Activated T-cell treated with anti-CD3 and anti-CD28 coated beads for 1 hour (primary cell): Measurements from ENCODE around the gene PTPRO.

Source experiments
- DNase-seq: peaks from one replicate; pipeline ENCODE4 v3.0.0-alpha.2; 2020; ENCODE audit warnings: low read depth

Gene PTPRO

DNA sequence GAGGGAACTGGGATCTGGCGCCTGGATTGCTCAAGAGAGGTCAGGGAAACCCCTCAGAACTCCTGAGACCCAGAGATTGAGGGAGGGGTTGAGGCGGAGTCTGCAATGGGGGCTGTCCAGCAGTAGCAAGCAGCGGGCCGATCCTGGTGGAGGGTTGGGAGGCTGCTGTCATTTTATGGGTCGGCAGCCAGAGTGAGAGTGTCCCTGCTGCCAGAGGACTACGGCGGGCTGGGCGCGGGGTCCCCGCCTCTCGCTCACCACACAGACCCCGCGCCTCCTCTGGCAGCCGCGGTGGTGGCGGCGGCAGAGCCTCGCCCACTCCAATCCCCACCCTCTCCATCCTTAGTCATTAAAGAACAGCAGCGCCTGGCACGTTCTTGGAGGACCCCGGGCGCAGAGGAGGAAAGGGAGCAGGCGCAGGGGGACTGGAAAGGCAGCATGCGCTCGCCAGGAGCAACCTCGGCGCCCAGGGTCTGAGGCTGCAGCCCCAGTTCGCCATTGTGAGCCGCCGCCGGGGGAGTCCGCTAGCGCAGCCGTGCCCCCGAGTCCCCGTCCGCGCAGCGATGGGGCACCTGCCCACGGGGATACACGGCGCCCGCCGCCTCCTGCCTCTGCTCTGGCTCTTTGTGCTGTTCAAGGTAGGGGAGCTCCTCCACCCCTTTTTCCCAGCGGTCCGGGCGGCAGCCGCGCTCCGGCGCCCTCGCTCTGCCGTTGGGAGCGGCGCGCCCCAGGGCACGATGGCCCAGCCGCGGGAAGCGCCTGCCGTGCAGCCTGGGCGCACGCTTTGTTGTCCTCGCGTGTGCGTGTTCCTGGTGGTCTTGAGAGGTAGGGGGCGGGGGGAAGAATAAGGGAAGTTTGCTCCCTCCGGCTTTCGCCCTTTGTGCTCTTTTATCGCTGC, at the start of gene PTPRO:
TSS of gene PTPRO (plus strand) at position 345 of the 898 bp plus-strand sequence.
- DNase-seq, result no peak

DNA sequence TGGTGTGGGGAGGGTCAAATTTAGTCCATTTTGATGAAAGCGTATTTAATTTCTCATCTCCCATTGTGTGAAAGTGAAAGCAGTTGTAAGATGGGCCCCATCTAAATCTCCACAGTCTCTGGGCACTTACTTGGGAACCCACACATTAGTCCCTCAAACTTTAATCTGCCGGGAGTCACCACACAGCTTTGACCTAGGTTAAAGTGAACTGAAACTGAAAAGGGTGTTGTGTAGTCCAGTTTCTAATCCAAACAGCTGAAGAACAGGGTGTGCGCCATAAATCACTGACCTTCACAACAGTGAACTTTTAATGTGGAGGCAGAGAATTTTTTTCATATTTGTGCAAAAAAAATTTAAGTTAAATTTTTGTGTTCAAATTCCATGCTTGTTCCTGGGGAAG, 48.4 kb upstream of the PTPRO start:
- no peak for DNase-seq

DNA sequence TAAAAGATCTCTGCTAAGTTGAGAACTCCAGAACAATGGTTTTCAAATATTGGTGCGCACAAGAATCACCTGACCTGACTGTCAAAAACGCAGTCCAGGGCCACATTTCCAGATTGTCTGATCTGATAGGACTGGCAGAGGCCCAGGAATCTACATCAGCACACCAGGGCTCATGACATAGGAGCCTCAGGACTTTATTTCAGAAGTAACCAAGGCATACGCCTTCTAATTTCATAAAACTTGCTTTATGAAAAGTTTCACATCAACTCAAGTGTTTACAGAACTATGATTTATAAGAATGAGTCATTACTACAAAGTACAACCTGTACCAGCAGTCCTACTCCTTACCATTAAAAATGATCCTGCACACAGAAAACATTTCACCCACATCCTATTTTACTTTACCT, 47.7 kb upstream of the PTPRO start:
- DNase-seq, result no peak

DNA sequence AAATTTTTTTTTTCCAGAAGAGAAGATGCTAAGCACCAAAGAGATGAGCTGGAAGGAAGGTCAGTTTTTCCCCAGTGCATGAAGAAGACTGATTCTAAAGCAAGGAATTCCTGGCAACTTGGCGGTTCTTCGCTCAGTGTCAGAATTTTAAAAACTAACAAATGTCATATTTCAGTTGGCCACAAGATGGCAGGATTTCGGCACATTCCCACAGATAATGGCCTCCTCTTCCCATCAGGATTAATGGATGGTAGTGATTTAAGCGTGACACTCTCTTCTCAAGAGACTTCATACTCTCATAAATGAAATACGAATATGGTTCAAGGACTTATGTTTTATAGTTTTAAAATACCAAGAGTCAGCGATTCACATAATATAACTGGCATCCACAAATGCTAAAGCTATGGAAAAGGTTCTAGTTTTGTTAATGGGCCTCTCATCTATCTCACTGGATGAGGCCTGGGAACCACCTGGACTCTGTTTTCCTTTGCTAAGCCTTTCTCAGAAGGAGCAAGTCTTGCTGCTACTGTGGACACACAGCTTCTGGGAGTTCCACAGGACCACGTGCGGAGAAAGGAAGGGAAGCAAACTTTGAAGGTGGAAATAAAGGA, 46.1 kb upstream of the PTPRO start:
- no peak for DNase-seq

DNA sequence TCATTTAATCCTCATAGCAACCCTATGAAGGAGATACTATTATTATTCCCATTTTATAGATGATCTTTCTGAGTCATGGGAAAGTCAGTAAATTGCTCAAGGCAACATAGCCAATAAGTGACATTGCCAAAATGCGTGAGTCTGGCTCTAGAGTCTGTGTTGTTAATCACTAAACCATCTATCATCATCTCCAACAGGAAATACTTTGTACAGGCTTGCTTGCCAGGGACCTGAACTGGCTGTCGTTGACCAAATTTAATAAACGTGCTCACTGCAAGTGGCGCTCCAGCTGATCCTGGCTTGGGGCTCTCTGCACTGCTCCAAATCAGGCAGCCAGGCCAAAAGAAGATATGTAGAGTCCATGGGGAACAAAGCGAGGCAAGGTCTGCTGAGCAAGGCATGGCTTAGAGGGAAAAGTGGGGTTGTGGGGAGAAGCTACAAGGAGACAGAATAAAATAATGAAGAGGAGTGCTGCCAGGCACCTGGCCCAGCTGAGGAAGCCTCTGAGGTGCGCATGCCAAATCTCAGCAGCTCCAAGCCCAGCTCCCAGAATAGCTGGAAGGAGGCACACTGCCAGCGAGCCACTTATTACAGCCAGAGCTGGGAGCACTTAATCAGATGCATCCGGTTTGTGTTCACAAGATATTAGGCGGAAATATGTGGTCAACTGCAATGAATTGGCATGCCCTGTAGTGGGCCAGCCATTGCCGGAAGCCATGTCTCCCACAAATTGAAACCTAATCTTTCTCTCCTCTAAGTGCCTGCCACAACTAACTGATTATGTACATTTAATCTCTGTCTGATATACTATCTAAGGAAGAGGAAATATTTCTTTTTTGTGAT, 43.3 kb upstream of the PTPRO start:
- DNase-seq, result no peak

DNA sequence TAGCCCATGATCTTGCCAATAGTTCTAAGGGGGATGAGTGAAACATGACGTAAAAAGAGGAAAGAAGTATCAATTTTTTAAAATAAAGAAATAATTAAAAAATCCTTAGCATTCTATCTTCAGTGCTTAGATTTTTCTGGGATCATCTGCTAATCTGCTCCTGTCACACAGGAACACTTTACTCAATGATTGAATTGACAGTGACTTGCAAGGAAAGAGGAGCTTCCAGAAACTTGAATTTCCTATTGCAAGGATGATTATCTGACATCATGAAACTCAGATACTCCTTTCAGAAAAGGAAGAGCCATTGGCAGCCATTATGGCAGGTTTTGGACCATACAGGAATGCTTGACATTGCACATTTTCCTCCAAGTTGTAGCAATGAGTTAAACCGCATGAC, 41.4 kb upstream of the PTPRO start:
- no peak for DNase-seq

DNA sequence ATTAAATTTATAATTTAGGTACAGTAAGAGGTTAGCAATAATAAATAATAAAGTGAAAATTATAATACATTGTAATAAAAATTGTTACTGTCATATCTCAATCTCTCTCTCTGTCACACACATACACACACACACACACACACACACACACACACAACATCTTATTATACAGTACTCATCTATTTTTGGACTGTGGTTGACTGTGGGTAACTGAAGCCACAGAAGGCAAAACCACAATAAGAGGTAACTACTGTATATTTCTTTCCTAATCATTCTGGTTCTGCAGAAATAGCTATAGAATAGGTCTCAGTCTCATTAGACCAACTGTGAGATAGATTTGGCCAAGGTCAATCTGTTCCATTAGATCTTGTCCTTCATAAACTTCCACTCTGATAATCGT, 33.1 kb upstream of the PTPRO start:
- DNase-seq, result no peak

DNA sequence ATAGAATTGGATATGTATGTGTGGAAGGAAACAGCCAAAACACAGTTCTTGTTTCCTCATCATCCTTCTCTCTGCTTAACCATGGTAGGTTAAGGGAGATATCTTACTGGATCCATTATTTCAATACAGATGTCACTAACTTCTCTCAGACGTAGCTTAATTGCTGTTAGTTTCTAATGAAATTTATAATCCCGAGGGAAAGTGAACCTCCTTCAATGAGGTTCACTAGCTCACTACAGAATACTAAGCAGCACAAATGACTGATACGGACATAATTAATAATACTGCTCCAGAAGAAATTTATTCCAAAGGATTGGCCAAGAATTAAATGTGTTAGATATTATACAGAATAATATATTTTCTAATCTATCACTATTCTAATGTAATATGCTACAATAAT, 28.6 kb upstream of the PTPRO start:
- DNase-seq, result no peak

DNA sequence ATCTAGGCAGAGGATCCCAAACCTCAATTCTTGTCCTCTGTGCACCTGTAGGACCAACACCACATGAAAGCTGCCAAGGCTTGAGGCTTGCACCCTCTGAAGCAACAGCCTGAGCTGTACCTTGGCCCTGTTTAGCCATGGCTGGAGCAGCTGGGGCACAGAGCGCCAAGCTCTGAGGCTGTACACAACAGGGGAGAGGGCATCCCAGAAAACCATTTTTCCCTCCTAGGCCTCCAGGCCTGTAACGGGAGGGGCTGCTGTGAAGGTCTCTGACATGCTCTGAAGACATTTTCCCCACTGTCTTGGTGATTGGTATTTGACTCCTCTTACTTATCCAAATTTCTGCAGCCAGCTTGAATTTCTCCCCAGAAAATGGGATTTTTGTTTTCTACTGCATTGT, 22.4 kb upstream of the PTPRO start:
- DNase-seq, result no peak

DNA sequence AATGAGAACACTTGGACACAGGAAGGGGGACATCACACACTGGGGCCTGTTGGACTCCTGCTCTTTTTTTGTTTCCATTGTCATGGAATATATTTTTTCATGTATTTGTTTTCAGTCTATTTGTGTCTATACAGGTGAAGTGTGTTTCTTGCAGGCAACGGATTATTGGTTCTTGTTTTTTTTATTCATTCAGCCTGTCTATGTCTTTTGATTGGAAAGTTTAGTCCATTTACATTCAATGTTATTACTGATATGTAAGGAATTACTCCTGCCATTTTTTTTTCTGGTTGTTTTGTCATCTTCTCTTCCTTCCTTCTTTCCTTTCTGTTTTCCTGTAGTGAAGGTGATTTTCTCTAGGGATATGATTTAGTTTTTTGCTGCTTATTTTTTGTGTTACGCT, 18.0 kb upstream of the PTPRO start:
- no peak for DNase-seq

DNA sequence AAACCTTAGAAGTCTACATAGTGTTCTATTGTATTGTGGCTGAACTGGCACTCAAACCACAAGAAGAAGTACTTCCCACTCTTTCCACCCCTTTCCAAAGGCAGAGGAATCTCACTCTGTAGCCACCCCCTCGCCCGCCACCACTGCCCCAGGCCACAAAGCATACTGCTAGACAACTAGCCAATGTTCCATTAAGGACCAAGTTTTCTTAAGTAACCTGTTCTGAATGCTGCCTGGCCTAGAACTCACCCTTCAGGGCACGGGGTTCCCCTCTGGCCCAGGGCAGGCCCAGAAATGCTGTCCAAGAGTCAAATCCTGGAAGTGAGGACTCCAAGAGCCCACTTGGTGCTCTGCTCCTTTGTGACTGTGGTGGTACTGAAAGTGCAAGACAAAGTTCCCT, 15.7 kb upstream of the PTPRO start:
- no peak for DNase-seq

DNA sequence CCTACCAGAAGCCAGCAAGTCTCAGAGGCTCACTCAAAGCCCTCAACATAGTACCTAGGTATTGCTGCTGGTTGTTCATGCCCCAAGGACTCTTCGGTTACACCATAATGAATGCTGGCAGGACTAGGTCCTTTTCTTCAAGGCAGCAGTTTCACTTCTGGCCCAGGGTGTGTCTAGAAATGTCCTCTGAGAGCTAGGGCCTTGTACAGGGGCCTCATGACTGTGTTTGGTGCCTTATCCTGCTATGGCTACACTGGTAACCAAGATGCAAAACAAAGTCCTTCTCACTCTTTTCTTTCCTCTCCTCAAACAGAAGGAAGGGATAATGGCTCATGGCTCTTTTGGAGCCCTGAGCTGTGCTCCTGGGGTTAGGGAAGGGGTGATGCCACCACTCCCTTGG, 15.2 kb upstream of the PTPRO start:
- DNase-seq, result no peak

DNA sequence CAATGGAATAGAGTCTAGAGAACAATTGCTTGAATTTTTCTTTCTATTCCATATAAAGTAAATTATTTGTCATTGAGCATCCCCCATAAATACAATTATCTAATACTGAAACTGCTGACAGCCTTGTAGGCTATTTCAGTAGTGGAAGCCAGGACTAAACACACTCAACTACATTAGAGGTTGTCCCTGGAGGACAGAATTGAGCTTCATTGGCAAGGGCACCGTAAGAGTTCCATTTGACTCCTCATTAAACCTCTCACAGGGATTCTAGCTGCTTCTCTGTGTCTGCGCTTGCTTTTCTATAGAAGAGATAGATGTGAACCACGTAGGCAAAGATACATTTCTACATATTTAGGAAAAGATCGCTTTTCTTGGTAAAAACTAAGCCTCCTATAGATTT, 3.5 kb upstream of the PTPRO start:
- no peak for DNase-seq

DNA sequence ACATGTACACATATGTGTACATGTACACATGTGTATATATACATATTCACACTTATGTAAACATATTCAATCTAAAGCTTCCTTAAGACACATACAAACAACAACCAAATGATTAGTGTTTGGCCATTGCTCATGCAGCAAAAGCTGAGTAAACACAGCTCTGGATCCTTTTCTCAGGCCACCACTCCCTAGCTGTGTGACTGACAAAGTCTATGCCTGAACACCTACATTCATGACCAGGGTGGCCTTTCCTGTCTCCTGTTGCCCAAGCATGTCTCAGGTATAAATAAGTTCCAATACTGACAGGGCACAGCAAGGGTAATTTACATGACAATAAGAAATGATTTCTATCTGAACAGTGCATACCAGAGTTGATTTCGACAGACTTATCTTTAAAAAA, 1.4 kb upstream of the PTPRO start:
- no peak for DNase-seq

DNA sequence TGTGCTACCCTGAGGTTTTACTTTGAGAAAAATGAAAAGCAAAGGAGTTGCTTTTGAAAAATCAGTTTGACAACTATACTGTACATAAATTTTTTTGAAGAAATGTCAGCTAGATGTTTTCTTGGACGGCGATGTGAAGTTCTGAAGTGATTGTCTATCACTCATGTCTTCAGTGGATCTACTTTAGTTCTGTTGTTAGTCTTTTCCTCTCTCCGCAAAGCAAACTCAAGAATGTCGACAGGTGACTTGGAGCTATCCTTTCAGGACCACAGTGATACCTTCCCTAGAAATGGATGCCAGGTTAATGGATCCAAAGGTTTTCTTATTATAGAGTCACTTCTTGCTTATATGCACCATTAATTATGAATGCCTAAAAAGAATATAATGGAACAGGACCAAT, 1.2 kb downstream of the PTPRO start:
- no peak for DNase-seq

DNA sequence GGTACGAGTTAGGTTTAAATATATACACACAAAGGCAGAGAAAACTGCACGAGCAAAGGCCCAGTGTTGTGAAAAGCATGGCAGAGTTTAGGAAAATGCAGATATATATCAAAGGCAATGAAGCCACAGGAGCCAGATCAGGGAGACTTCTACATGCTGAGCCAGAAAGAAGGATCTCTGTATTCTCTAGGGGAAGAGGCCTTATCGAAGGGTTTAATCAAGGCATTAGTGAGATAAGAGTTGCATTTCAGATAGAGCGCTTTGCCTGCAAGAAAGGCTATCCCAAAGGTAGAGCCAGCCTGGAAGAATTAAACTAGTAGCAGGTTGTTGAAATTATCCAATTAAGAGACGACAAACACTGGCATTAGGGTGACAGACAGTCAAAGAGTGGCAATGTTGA, 7.6 kb downstream of the PTPRO start:
- no peak for DNase-seq

DNA sequence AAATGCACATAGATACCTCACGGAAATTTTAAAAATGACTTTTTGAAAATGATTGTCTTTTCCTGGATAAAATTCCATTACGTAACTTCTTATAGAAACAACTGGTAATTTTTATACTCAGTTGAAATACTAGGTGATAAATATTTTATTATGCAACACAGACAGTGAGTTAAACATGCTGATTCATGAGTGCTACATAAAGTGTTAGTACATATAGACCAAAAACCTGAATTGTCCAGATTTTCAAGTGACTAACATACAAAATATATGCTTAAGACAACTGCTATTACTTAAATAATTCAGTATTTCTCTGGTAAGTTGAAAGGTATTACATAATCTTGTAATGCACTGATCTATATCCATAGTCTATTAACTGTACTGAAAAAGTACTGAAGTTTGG, 11.9 kb downstream of the PTPRO start:
- DNase-seq, result no peak

DNA sequence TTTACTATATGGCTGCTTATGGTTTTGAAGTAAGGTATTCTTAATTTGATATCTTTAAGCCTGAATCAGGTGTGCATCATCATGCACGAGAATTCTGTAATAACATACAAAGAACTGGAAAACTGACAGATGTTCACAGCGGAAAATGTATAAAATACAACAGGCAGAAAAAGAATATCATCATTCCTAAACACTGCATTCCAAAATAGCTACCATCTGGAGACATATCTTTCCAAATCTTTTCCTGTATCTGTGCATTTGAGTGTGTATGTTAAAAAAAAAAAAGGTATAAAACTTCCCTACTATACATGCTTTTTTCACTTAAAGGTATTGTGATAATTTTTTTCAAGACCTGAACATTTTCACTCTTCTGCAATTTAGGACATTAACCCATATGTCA, 13.7 kb downstream of the PTPRO start:
- no peak for DNase-seq

DNA sequence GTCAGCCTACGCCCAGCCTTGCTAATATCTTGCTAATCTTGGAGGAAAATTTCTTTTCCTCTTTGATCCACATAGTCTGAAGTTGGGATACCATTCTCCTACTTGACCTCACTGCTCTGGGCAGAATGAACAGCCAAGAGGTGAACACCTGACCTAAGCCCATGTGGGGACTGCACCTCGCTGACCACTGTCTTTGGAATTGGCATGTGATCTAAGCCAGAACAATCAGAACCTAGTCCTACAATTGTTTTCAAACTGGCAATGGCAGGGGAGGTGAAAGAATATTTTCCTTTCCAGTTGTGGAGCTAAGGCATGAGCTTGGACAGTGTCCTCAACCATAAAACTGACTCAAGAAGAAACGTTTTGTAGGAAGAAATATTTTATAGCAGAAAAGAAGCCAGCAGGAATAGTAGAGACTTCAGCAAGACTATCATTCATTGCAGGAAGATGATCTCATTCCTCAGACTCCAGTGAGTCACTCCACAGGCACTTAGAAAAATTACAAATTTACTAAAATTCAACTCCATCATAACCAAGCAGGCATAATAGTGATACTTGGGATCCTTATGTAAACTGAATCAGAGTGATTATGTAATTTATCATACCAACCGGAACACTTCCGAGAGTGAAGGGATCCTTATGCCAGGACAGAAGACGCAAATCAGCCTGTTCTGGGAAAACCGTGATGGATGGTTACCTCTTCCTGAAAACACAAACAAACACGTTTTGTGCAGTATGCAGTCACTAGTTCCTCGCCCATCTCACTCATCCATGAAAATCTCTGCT, 14.7 kb downstream of the PTPRO start:
- no peak for DNase-seq

DNA sequence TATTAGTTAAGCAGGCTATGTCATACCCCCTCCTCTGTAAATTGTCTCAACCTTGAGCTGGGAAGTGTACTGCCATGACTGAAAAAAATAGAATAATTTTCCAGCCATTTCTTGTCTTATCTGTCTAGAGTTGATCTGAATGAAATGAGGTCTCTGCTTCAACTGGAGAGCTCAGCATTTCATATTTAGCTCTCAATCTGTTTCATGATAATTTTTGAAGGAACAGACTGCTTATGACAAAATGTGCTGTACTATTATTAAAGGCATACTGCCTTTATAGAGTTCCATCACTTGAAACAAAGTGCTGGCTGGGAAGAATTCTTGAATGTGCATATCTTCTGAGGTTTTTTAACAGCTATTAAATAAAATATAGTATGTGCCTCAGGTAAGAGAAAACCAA, 19.1 kb downstream of the PTPRO start:
- DNase-seq, result no peak

DNA sequence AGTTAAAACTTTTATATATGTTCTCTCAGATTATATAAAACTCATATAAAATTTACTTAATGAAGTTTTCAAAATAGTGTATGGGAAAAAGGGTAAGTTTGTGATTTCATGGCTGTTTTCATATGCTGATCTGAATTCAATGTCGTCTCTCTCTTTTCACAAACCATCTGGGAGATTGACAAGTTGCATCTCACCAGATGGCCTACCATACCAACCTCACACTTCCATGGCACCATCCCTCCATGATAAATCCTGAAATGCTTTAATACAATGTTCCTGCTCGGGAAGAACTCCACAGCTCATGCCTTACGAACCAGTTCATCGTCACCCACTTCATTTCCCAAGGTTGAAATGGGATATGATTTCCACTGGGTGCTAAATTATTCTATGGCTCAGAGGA, 22.3 kb downstream of the PTPRO start:
- DNase-seq, result no peak

DNA sequence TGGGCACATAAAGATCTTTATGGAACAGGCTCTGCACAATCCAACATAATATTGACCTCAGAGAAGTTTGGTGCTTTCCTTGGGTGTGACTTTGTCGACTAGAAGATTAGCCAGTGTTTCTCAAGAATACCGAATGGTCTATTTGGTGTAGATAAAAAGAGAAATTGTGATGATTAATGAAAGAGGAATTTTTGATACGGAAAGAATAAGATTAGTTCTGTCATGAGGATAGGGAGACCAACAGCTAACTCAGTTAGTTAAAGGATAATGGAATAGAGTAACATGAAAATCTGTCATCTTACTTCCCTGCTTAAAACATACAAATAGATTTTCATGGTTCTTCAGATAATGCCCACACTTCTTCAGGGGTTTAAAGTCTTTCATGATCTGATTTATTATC, 24.2 kb downstream of the PTPRO start:
- no peak for DNase-seq
